Stimulated activated CD4-positive, alpha-beta T cell treated with anti-CD3 and anti-CD28 coated beads, Interleukin-2, amount 100 ng/mL, for 48 hours (primary cell): ENCODE results near the gene RAET1E.
"Not testable (repeated sequence)": the region's sequence is repeated elsewhere in the genome, so short reads cannot be mapped to it uniquely, and the experiment has no call there.

Experiments
- DNase-seq, 2 donors: peaks; one replicate each; pipeline ENCODE4 v3.0.0-alpha.2; 2020

RAET1E gene

GRCh38 chr6:149897855-149898744 is at the start of gene RAET1E:
RAET1E (minus strand) TSS chr6:149898113; CDS start chr6:149890901, 7,212 bp downstream.
- DNase-seq: no peak

- DNase-seq: not testable (repeated sequence)
These were observed 49.6 kb upstream of the RAET1E start for GRCh38 chr6:149947533-149947932.

GRCh38 chr6:149946631-149947030 is 48.7 kb upstream of the RAET1E start:
- not testable (repeated sequence) for DNase-seq

DNA sequence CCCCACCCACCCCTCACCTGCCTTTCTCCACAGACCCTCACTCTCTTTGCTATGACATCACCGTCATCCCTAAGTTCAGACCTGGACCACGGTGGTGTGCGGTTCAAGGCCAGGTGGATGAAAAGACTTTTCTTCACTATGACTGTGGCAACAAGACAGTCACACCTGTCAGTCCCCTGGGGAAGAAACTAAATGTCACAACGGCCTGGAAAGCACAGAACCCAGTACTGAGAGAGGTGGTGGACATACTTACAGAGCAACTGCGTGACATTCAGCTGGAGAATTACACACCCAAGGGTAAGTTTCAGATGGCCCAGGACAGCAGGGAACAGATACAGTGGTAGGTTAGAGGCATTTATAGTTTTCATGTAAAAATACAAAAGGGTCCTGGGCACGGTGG is 47.4 kb upstream of the RAET1E start:
- DNase-seq: not testable (repeated sequence)

GRCh38 chr6:149943321-149943720 is 45.4 kb upstream of the RAET1E start:
- DNase-seq: not testable (repeated sequence)

- no peak for DNase-seq
These were observed 44.5 kb upstream of the RAET1E start for GRCh38 chr6:149942461-149942829.

- peak; percentile 72 to 76 for DNase-seq
These were observed 43.9 kb upstream of the RAET1E start, which contains the start of gene ULBP2 for GRCh38 chr6:149941583-149942460. ULBP2 (plus strand) TSS chr6:149942014; CDS start chr6:149942073, 59 bp downstream.

DNA sequence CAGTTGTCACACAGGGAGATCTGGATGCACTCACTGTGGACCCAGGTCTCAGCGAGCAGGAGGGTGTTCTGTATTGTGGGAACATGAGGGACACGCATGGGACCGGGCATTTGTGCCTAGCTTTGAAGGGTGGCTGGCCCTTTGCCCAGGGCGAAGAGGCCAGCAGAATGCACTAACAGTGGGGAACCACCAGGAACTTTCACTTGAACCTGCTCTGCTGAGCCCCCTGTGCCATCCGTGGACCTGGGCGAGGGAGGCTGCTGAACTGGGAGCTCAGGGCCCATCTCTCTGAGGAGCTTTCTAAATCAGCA is 42.7 kb upstream of the RAET1E start:
- no peak for DNase-seq

DNA sequence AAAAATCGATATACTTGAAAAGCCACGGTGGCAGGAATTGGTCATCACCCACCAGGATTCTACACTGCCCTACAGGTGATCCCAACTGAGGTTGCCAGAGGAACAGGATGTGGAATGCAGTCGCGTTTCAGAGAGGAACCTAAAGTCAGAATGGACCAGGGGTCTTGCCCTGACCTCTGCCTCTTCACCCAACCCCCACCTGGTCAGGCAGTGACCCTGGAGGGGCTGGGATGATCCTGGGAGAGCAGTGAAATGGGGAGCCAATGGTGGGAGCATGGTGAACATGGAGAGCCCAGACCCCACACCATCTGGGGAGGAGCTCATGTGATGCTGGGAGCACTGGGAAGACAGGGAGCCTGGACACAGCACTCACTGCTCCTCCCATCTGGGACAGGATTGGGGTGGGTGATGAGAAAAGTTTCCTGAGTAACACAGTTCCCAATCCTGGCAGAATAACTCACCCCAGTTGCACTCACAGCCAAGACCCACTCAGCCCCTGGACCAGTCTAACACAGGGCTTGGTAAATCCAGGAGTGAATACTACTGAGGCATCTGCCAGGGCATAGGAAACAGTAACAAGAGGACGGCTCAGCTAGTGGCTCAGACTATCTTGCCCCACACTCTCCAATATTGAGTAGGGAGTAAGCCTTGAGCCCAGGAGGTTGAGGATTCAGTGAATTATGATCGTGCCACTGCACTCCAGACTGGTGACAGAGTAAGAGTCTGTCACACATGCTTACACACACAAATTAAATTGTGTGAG is 42.2 kb upstream of the RAET1E start:
- no peak for DNase-seq

GRCh38 chr6:149939356-149939648 is 41.4 kb upstream of the RAET1E start:
- DNase-seq: no peak

DNA sequence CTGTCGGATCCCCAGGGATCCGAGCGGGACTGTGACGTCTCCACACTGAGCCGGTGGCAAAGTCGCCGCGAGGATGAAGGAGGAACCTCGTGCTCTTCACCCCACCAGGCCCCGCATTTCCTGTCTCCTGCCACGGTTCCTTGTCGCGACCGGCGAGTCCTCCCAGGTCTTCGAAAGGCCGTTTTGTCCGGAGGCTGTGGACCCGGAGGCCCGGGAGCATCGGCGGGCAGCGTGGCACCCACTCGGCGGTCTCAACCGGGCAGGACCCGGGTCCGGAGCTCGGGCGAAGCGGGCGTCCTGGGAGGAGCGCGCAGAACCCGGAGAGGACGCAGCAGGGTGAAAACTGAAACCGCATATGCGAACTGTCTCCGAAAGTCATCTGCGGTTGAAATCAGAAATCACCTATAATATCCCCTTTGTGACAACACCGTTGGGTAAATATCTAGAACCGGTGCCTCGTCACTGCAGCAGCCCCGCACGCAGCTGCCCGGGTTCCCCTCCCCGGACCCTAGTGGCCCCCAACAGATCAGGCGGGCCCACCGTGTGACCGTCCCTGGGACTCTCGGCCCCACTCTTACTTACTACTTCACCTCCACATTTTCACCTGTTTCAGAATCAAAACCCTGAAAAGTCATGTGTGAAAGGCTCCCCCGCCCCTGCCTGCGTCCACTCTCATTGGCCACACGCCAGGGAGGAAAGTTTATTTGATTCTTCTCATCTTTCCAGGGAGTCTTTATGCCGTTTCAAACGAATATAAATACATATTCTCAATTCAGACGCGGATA is 40.9 kb upstream of the RAET1E start:
- no peak for DNase-seq

GRCh38 chr6:149938013-149938570 is 40.2 kb upstream of the RAET1E start:
- DNase-seq: not testable (repeated sequence)

DNA sequence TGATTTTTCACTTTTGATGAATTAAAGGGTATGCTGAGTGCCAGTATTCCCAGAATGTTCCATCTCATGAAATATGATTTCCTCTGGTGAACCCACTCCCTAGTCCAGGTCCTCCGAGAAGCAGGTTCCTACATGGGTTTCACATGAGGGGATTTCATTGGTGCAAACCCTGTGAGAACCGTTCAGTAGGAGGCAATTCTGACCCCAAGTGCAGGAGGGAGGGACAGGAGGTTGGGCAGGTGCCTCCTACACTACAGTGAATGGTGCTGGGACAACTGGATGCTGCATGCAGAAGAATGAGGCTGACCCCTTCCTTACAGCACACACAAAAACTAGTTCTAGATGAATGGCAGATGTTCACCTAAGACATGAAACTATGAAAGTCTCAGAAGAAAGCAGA is 38.8 kb upstream of the RAET1E start:
- DNase-seq: no peak

DNA sequence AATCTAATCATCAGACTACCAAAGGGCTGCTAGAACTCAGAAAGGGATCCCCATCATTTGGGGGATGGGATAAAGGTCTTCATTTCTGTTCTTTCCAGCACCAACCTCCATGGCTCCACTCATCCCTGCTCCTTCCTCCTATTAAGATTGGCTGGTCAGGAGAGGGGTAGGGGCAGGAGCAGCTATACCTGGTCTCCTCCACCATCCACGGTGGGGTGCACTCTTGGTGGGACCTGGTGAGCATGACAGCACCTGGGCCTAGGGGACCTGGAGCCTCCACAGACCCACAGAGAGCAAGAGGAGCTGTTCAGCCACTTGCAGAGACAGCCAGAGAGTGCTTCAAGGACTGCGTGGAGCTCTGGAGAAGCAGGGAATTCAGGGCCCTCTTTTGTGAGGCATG is 37.8 kb upstream of the RAET1E start:
- no peak for DNase-seq

GRCh38 chr6:149935246-149935645 is 37.3 kb upstream of the RAET1E start:
- no peak for DNase-seq

DNA sequence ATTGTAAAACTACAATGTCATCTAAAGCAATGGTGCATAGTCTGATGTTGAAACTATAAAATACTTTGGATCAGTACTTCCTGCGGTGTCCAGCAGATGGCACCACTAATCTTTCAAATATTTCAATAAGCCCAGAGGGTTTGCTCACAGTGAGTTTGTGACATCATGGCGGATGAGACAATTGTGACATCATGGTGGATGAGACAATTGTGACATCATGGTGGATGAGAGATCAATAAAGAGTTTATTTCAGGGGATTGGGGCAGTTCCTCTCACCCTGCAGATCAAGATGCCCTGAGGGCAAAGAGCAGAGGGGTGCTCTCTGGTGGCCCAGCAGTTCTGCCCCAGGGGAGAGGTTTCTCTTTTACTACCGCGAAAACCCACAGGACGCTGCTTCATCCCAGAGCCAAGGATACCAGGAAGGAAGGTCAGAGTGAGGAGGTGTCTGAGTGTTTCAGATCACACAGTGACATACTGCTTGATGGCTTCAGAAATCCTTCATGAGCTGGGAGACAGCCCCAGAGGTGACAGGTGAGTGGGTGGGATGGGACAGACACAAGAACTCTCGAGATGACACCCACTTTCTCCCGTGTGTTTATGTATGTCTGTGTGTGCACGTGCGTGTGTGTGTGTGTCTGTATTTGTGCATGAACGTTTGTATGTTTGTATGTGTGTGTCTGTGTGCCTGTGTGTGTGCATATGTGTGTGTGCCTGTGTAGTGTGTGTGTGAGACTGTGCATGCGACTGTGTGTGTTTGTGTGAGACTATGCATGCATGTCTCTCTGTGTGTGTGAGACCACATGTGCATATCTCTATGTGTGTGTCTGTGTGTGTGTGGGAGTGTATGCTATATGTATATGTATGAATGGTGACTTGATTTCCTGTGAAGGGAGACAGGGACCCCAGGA is 36.6 kb upstream of the RAET1E start:
- peak; percentile 66 to 70 for DNase-seq

- DNase-seq: no peak
These were observed 35.5 kb upstream of the RAET1E start for GRCh38 chr6:149933461-149933860.

DNA sequence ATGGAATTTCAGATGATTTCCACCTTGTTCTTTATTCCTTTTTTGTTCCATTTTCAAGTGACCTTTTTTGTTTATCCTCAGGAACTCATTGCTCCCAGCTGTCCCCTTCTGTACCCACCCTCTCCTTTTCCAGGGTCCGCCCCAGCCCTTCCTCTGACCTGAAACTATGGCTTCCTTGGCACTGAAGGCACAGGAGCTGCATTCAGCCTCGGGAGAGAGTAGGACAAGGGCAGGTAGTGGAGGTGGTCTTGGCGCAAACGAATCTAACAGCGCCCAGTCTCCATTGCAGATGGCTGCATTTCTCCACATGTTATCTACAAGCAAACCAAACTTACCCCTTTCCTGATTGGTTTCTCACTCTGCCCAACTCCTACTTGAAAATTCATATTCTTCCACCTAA is 35.1 kb upstream of the RAET1E start:
- no peak for DNase-seq

DNA sequence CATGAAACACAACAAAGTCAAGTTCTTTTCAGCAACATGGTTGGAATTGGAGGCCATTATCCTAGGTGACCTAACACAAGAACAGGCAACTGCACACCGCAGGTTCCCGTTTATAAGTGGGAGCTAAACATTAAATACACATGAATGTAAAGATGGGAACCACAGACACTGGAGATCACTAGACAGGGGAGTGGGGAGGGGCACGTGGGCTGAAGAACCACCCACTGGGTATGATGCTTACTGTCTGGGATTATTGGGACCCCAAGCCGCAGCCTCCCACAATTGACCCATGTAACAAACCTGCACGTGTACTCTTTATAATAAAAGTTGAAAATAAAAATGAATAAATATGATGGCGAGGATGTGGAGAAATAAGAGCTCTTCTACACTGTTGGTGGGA is 33.6 kb upstream of the RAET1E start:
- DNase-seq: no peak

DNA sequence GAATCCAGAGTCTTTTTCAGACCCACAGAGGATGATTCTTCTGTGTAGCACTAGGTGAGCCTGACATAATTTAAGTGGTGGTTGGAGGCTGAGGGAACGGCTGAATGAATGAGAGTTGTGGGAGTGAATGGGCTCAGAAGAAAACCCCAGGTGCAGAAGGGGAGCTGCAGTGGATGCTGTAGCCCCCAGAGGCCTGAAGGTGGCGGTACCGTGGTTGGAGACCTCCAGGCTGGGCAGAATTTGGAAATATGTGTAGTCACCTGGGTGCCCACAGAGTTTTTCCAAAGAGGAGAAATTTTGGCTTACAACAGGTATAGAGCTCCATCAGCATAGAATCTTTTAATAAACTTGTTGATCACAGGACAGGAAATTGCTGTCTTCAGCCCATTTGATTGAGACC is 31.5 kb upstream of the RAET1E start:
- DNase-seq: no peak

GRCh38 chr6:149927025-149927424 is 29.1 kb upstream of the RAET1E start:
- DNase-seq: not testable (repeated sequence)
